ENCODE data around the gene DLG2.
"Not testable (repeated sequence)": the region's sequence is repeated elsewhere in the genome, so short reads cannot be mapped to it uniquely, and the experiment has no call there.

The DLG2 gene

DNA sequence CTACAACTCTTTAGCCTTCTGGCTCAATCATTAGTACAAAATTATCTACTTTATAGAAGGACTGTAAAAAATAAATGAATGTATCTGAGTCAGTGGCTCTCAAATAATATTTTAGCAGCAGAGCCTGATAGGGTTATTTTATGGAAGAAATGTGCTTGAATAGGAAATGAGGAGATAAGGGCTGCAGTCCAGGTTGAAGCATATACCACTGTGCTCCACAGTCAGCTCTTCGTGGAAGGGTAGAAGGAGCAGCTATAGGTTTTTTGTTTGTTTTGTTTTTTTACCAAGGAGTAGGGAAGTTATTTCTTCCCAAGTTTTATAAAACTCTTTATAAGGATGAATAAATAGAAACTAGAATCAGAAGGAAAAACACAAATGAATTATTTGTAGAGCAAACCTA, 242.0 kb downstream of the DLG2 start:
- DNase-seq (ENCODE audit: low read depth), result no peak
- TF ChIP-seq, protein P1, sequence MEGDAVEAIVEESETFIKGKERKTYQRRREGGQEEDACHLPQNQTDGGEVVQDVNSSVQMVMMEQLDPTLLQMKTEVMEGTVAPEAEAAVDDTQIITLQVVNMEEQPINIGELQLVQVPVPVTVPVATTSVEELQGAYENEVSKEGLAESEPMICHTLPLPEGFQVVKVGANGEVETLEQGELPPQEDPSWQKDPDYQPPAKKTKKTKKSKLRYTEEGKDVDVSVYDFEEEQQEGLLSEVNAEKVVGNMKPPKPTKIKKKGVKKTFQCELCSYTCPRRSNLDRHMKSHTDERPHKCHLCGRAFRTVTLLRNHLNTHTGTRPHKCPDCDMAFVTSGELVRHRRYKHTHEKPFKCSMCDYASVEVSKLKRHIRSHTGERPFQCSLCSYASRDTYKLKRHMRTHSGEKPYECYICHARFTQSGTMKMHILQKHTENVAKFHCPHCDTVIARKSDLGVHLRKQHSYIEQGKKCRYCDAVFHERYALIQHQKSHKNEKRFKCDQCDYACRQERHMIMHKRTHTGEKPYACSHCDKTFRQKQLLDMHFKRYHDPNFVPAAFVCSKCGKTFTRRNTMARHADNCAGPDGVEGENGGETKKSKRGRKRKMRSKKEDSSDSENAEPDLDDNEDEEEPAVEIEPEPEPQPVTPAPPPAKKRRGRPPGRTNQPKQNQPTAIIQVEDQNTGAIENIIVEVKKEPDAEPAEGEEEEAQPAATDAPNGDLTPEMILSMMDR (IDR thresholded peaks at IDR 0.05; ENCODE audit: control insufficient read depth, extremely low read depth, insufficient read depth), result no peak
- no peak overlapping the region for H3K4me3 ChIP-seq (ENCODE audit: low read depth, low read length)

- DNase-seq (ENCODE audit: low read depth), result no peak
- no peak overlapping the region for H3K4me3 ChIP-seq (ENCODE audit: low read depth, low read length)
- TF ChIP-seq, protein P1 (IDR thresholded peaks at IDR 0.05; ENCODE audit: control insufficient read depth, extremely low read depth, insufficient read depth), result no peak
Measured at GRCh38 chr11:85379066-85379465, 248.1 kb downstream of the DLG2 start.

GRCh38 chr11:85377901-85378300, 249.2 kb downstream of the DLG2 start:
- no peak for DNase-seq (ENCODE audit: low read depth)
- H3K4me3 ChIP-seq (ENCODE audit: low read depth, low read length), result no peak overlapping the region
- TF ChIP-seq, protein P1 (IDR thresholded peaks at IDR 0.05; ENCODE audit: control insufficient read depth, extremely low read depth, insufficient read depth), result no peak

DNA sequence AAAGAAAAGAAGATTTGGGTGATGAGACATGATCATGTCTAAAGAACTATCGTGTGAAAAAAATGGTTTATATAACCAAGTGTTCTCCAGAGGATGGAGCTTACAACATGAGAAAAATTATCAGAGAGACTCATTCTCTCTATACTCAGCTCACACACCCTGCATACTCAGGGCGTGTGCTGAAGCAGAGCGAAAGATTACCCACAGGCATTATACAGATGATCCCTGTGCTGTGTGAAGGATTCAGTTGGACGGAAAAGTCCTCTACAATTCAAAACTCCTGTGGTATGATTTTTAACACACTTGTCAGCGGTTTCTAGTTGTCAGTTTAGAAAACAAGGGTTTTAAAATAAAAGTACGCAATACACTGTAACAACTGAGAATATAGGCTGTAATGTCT, 267.3 kb downstream of the DLG2 start:
- H3K4me3 ChIP-seq (ENCODE audit: low read depth, low read length), result no peak overlapping the region
- DNase-seq (ENCODE audit: low read depth), result no peak
- TF ChIP-seq, protein P1 (IDR thresholded peaks at IDR 0.05; ENCODE audit: control insufficient read depth, extremely low read depth, insufficient read depth), result no peak

DNA sequence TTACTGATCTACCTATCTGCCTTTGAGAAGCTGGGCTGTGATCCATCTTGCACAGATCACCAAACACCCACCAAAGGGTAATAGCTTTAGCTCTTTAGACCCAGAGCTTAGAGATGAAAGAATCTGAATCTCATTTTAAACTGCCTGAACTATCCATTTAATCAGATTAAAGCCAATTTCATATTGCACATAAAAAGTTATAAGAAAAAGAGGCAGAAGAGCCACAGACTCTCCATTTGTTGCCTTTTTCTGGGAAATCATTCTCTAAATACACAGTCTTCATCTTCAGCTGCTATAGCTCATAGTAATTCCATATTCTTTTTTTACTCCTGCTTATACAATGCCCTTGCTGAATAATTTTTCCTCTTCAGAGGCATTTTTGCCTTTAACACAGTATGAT, 271.2 kb downstream of the DLG2 start:
- H3K4me3 ChIP-seq (ENCODE audit: low read depth, low read length), result no peak overlapping the region
- DNase-seq (ENCODE audit: low read depth), result no peak
- TF ChIP-seq, protein P1 (IDR thresholded peaks at IDR 0.05; ENCODE audit: control insufficient read depth, extremely low read depth, insufficient read depth), result no peak

DNA sequence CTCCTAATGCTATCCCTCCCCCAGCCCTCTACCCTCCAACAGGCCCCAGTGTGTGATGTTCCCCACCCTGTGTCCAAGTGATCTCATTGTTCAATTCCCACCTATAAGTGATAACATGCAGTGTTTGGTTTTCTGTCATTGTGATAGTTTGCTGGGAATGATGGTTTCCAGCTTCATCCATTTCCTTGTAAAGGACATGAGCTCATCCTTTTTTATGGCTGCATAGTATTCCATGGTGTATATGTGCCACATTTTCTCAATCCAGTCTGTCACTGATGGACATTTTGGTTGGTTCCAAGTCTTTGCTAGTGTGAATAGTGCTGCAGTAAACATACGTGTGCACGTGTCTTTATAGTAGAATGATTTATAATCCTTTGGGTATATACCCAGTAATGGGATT, 277.6 kb downstream of the DLG2 start:
- H3K4me3 ChIP-seq (ENCODE audit: low read depth, low read length); DNase-seq (ENCODE audit: low read depth): not testable (repeated sequence)

DNA sequence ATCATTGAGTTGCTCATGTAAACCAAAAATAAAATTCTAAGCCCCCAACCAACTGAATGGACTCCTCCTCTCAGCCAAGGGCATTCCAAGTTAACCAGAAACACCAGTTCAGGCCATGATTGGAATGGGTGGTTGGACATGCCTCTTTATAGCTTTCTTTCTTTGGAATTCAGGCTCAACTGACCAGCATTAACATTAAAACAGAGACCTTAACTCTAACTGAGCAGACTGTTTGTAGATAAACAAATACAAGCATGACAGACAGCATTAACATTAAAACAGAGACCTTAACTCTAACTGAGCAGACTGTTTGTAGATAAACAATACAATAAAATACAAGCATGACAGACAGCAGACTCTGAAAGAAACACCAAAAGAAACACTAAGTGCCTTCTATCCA, 278.2 kb downstream of the DLG2 start:
- H3K4me3 ChIP-seq (ENCODE audit: low read depth, low read length), result no peak overlapping the region
- TF ChIP-seq, protein P1 (IDR thresholded peaks at IDR 0.05; ENCODE audit: control insufficient read depth, extremely low read depth, insufficient read depth), result no peak
- no peak for DNase-seq (ENCODE audit: low read depth)

DNA sequence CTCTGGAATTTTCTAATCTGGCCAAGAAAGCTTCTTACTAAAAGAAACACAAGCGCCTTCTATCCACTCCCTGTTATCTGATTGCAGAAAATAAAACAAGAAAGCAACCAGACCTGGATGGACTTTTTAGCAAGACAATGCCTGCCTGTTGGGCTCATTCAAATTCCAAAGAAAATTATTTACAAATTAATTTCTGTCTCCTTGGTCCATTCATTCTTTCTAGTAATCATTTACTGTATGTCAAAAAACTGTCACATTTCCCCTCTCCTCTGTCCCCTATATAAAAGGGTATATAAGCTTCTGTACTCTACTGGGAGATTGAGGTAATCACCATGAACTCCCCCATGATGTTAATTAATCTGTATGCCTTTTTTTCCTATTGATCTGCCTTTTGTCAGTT, 279.9 kb downstream of the DLG2 start:
- DNase-seq (ENCODE audit: low read depth), result no peak
- H3K4me3 ChIP-seq (ENCODE audit: low read depth, low read length), result no peak overlapping the region
- TF ChIP-seq, protein P1 (IDR thresholded peaks at IDR 0.05; ENCODE audit: control insufficient read depth, extremely low read depth, insufficient read depth), result no peak
